MM.1S (cell line): ENCODE measurements around the gene ARHGAP33.
"Not testable (repeated sequence)": the region's sequence is repeated elsewhere in the genome, so short reads cannot be mapped to it uniquely, and the experiment has no call there.

Source experiments
- DNase-seq: peaks from one replicate; pipeline ENCODE4 v3.0.0-alpha.2; 2015
- H2AFZ ChIP-seq: fragments of 300-600 bp; sonication (generic); 2 replicates; pipeline ENCODE4 v1.6.0; 2016; ENCODE audit warnings: antibody characterized with exemption, low read length
- H3F3A ChIP-seq: fragments of 300-600 bp; sonication (generic); 2 replicates; pipeline ENCODE4 v1.6.1; 2016; ENCODE audit warnings: mild to moderate bottlenecking, antibody characterized with exemption, low read length, moderate library complexity, mixed read lengths; ENCODE audit not compliant: insufficient read depth
- H3K27ac ChIP-seq: fragments of 300-600 bp; sonication (generic); 2 replicates; pipeline ENCODE4 v1.5.1; 2016; ENCODE audit warnings: mild to moderate bottlenecking, low read length
- H3K27me3 ChIP-seq: fragments of 300-600 bp; sonication (generic); replicated peaks from 2 replicates; pipeline ENCODE4 v1.6.0; 2016; ENCODE audit warnings: low read length; ENCODE audit not compliant: insufficient read depth
- H3K36me3 ChIP-seq: fragments of 300-600 bp; sonication (generic); replicated peaks from 2 replicates; pipeline ENCODE4 v1.6.1; 2016; ENCODE audit warnings: mild to moderate bottlenecking, low read length, mixed read lengths; ENCODE audit not compliant: insufficient read depth
- H3K4me1 ChIP-seq: fragments of 300-600 bp; sonication (generic); 2 replicates; pipeline ENCODE4 v1.6.1; 2016; ENCODE audit warnings: low read length, mixed read lengths
- H3K4me2 ChIP-seq: fragments of 300-600 bp; sonication (generic); 2 replicates; pipeline ENCODE4 v1.6.0; 2016; ENCODE audit warnings: low read depth, low read length
- H3K4me3 ChIP-seq: fragments of 300-600 bp; sonication (generic); 2 replicates; pipeline ENCODE4 v1.5.1; 2016; ENCODE audit warnings: low read length, mixed read lengths
- H3K79me2 ChIP-seq: fragments of 300-600 bp; sonication (generic); 2 replicates; pipeline ENCODE4 v1.6.1; 2016; ENCODE audit warnings: mixed run types, low read length, mixed read lengths
- H3K9ac ChIP-seq: fragments of 300-600 bp; sonication (generic); 2 replicates; pipeline ENCODE4 v1.6.1; 2016; ENCODE audit warnings: low read length, mixed read lengths
- H3K9me2 ChIP-seq: fragments of 300-600 bp; sonication (generic); replicated peaks from 2 replicates; pipeline ENCODE4 v1.6.1; 2016; ENCODE audit warnings: mild to moderate bottlenecking, low read length, mixed read lengths; ENCODE audit not compliant: insufficient read depth
- H3K9me3 ChIP-seq: fragments of 300-600 bp; sonication (generic); replicated peaks from 2 replicates; pipeline ENCODE4 v1.6.1; 2016; ENCODE audit warnings: mild to moderate bottlenecking, low read length, mixed read lengths; ENCODE audit not compliant: insufficient read depth
- H4K20me1 ChIP-seq: fragments of 300-600 bp; sonication (generic); 2 replicates; pipeline ENCODE4 v1.6.1; 2016; ENCODE audit warnings: mild to moderate bottlenecking, low read length, moderate library complexity, mixed read lengths; ENCODE audit not compliant: insufficient read depth
- EZH2 ChIP-seq: fragments of 300-600 bp; sonication (generic); optimal IDR thresholded peaks from 2 replicates; pipeline ENCODE3; 2017; ENCODE audit warnings: low read depth, mild to moderate bottlenecking, antibody characterized with exemption, low read length, mixed read lengths
- EZH2phosphoT487 ChIP-seq: fragments of 300-600 bp; sonication (generic); IDR thresholded peaks from 2 replicates; pipeline ENCODE4 v1.6.1; 2018; ENCODE audit warnings: antibody characterized with exemption, low read length
- TF ChIP-seq, protein P1 (sequence below): fragments of 300-600 bp; sonication (generic); IDR thresholded peaks from 2 replicates; pipeline ENCODE4 v1.5.1; 2016; ENCODE audit warnings: antibody characterized with exemption, low read length, mixed read lengths

The ARHGAP33 gene

GRCh38 chr19:35830986-35831385 lies 55.6 kb downstream of the ARHGAP33 start:
- H3K27me3 ChIP-seq = peaks cover 68% of the 10 kb centered on the region
- H3K36me3 ChIP-seq = no peaks in the 10 kb centered on the region
- H3K4me1 ChIP-seq = no peaks in the 10 kb centered on the region
- H3K9me3 ChIP-seq = no peaks in the 10 kb centered on the region
- H2AFZ ChIP-seq = no peak overlapping the region
- H3K9me2 ChIP-seq = no peaks in the 10 kb centered on the region
- no peak overlapping the region for H3K27ac ChIP-seq
- no peaks in the 10 kb centered on the region for H4K20me1 ChIP-seq
- H3K4me3 ChIP-seq = no peak overlapping the region
- H3K9ac ChIP-seq = no peak overlapping the region
- H3K4me2 ChIP-seq = no peak overlapping the region
- no peaks in the 10 kb centered on the region for H3K79me2 ChIP-seq
- TF ChIP-seq, protein P1, sequence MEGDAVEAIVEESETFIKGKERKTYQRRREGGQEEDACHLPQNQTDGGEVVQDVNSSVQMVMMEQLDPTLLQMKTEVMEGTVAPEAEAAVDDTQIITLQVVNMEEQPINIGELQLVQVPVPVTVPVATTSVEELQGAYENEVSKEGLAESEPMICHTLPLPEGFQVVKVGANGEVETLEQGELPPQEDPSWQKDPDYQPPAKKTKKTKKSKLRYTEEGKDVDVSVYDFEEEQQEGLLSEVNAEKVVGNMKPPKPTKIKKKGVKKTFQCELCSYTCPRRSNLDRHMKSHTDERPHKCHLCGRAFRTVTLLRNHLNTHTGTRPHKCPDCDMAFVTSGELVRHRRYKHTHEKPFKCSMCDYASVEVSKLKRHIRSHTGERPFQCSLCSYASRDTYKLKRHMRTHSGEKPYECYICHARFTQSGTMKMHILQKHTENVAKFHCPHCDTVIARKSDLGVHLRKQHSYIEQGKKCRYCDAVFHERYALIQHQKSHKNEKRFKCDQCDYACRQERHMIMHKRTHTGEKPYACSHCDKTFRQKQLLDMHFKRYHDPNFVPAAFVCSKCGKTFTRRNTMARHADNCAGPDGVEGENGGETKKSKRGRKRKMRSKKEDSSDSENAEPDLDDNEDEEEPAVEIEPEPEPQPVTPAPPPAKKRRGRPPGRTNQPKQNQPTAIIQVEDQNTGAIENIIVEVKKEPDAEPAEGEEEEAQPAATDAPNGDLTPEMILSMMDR = no peak
- TF ChIP-seq EZH2phosphoT487 = no peak
- no peak for TF ChIP-seq EZH2
- no peaks in the 10 kb centered on the region for H3F3A ChIP-seq
- DNase-seq = no peak

- no peak for TF ChIP-seq EZH2
- TF ChIP-seq, protein P1 = no peak
- TF ChIP-seq EZH2phosphoT487 = no peak
- Histone ChIP-seq H3K36me3 (no peaks in the 10 kb centered on the region), H3K9me2 (no peaks in the 10 kb centered on the region), H3K9ac (no peak overlapping the region), H3K27ac (no peak overlapping the region), H4K20me1 (no peaks in the 10 kb centered on the region), H3K79me2 (no peaks in the 10 kb centered on the region), H3K4me2 (no peak overlapping the region), H3K27me3 (peaks cover 67% of the 10 kb centered on the region), H3K4me1 (no peaks in the 10 kb centered on the region), H3K4me3 (no peak overlapping the region), H2AFZ (no peak overlapping the region), H3F3A (no peaks in the 10 kb centered on the region), H3K9me3 (no peaks in the 10 kb centered on the region)
- DNase-seq = no peak
Observed at GRCh38 chr19:35832054-35832453, 56.7 kb downstream of the ARHGAP33 start.

DNA sequence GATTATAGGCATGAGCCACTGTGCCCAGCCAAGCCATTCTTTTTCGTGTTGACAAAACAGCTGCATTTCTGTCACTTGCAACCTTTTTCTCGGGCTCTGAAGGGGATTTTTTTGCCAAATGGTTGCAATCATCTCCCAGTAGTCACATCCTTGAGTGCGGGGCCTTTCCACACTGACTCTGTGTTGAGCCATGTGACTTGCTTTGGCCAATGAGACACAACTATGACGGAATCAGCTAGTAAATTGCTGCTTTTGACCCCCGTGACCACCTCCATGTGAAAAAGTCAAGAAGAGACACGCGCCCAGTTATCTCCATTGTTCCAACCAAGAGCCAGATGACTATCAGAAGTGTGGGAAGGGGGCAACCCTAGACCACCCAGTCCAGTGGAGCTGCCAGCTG lies 58.6 kb downstream of the ARHGAP33 start:
- Histone ChIP-seq H2AFZ (no peak overlapping the region), H3K79me2 (no peaks in the 10 kb centered on the region)

GRCh38 chr19:35836096-35836495 lies 60.7 kb downstream of the ARHGAP33 start:
- not testable (repeated sequence) for H3F3A ChIP-seq, H3K9me3 ChIP-seq, H2AFZ ChIP-seq, H3K4me1 ChIP-seq, H3K9me2 ChIP-seq, DNase-seq, H3K9ac ChIP-seq, H3K79me2 ChIP-seq, H3K4me2 ChIP-seq, H4K20me1 ChIP-seq, H3K36me3 ChIP-seq, H3K4me3 ChIP-seq, H3K27ac ChIP-seq
- H3K27me3 ChIP-seq = peaks cover 60% of the 10 kb centered on the region

More for the DNA sequence above, 58.6 kb downstream of the ARHGAP33 start:
- Histone ChIP-seq H4K20me1 (no peaks in the 10 kb centered on the region), H3K4me1 (no peaks in the 10 kb centered on the region), H3K9me2 (no peaks in the 10 kb centered on the region), H3K27me3 (peaks cover 63% of the 10 kb centered on the region), H3K4me2 (no peak overlapping the region), H3K27ac (no peak overlapping the region), H3K9me3 (no peaks in the 10 kb centered on the region), H3K4me3 (no peak overlapping the region), H3K36me3 (no peaks in the 10 kb centered on the region), H3K9ac (no peak overlapping the region), H3F3A (no peaks in the 10 kb centered on the region)
- TF ChIP-seq EZH2phosphoT487 = no peak
- TF ChIP-seq, protein P1 = no peak
- TF ChIP-seq EZH2 = no peak
- DNase-seq = no peak
